ENCODE measurements around the gene ST7.
A peak's percentile ranks its signal among the peaks of the same experiment; 100 is the strongest.

ST7 gene

GRCh38 chr7:117273814-117274225, 320.5 kb downstream of the ST7 start:
- DNase-seq (ENCODE audit: low spot score), result peak; percentile 32

GRCh38 chr7:117274951-117275350, 321.6 kb downstream of the ST7 start:
- peak; percentile 19 for DNase-seq (ENCODE audit: low spot score)

- DNase-seq (ENCODE audit: low spot score), result no peak
Measured at GRCh38 chr7:117277576-117277975, 324.3 kb downstream of the ST7 start.

GRCh38 chr7:117278040-117278439, 324.7 kb downstream of the ST7 start:
- no peak for DNase-seq (ENCODE audit: low spot score)

GRCh38 chr7:117279203-117279602, 325.9 kb downstream of the ST7 start:
- no peak for DNase-seq (ENCODE audit: low spot score)
